Natural killer cell (primary cell): Measurements from ENCODE around the gene HELZ2. TPM values are rescaled to one million over a fixed set of nuclear protein-coding genes. Genes with fewer than 3 reads are reported as not detected.

Source experiments
- ATAC-seq, 3 donors: fragments of 150-1000 bp in 2 of 3; fragments of 200-7000 bp in 1 of 3; cut with Tn5 transposase; 1 replicate in 1 of 3; 2 replicates in 2 of 3; pipeline ENCODE4 v1.10.0; 2021; ENCODE audit warnings: mild to moderate bottlenecking in 2 of 3, moderate library complexity in 2 of 3
- DNase-seq, 2 donors: peaks; one replicate each; pipeline versions ENCODE4 v3.0.0 to v3.0.0-alpha.2; 2013 to 2021; ENCODE audit warnings: mixed read lengths in 1 of 2
- H3K27ac ChIP-seq: one replicate; pipeline ENCODE4 v1.5.1; 2013; ENCODE audit warnings: mild to moderate bottlenecking, low read length
- H3K27me3 ChIP-seq: one replicate; pipeline ENCODE4 v1.6.1; 2013; ENCODE audit warnings: low read length; ENCODE audit not compliant: control insufficient read depth, insufficient read depth
- H3K36me3 ChIP-seq: one replicate; pipeline ENCODE4 v1.6.1; 2013; ENCODE audit warnings: low read length; ENCODE audit not compliant: control insufficient read depth, insufficient read depth
- H3K4me1 ChIP-seq: one replicate; pipeline ENCODE4 v1.6.1; 2013; ENCODE audit warnings: low read length; ENCODE audit not compliant: control insufficient read depth, insufficient read depth
- H3K4me3 ChIP-seq: one replicate; pipeline ENCODE4 v1.5.1; 2013; ENCODE audit warnings: low read length
- H3K9me3 ChIP-seq: one replicate; pipeline ENCODE4 v1.6.1; 2013; ENCODE audit warnings: low read length; ENCODE audit not compliant: control insufficient read depth, insufficient read depth
- H3K27ac Mint-ChIP-seq, 2 donors: one replicate each; pipeline ENCODE4 v1.8.0; 2022; ENCODE audit warnings: mild to moderate bottlenecking in 2 of 2, mixed read lengths in 2 of 2, moderate library complexity in 1 of 2
- H3K27me3 Mint-ChIP-seq, 2 donors: one replicate each; pipeline ENCODE4 v1.8.0; 2022; ENCODE audit warnings: low read depth in 2 of 2, mixed read lengths in 2 of 2
- H3K36me3 Mint-ChIP-seq: one replicate; pipeline ENCODE4 v1.8.0; 2022; ENCODE audit warnings: mixed read lengths
- H3K4me1 Mint-ChIP-seq, 2 donors: one replicate each; pipeline ENCODE4 v1.8.0; 2022; ENCODE audit warnings: mixed read lengths in 2 of 2
- H3K4me3 Mint-ChIP-seq: one replicate; pipeline ENCODE4 v1.8.0; 2022; ENCODE audit warnings: mild to moderate bottlenecking, moderate library complexity, mixed read lengths
- H3K9me3 Mint-ChIP-seq, 2 donors: one replicate each; pipeline ENCODE4 v1.8.0; 2022; ENCODE audit warnings: mixed read lengths in 2 of 2
- WGBS: methylation state at CpG from one replicate; pipeline ENCODE4 v1.1.7; 2013; ENCODE audit warnings: missing lambda C conversion rate; ENCODE audit not compliant: insufficient coverage; 5-methylcytosine and 5-hydroxymethylcytosine counted together
- intact Hi-C: fragments of 100-400 bp; cut with micrococcal nuclease; formaldehyde crosslinking; loops from one replicate; pipeline ENCODE4 v1.14.2; 2022
- total RNA-seq, 4 donors: library from RNA; stranded (reverse); fragments of 120-200 nt in 1 of 4; gene quantifications; one replicate each; pipeline versions ENCODE4 v1.2.3 to v1.2.4, GENCODE V29; 2013 to 2022
- TF ChIP-seq, protein P1 (sequence below): fragments of 200-600 bp; IDR thresholded peaks from one replicate; pipeline ENCODE4 v1.8.0; 2022; ENCODE audit warnings: antibody characterized with exemption

The HELZ2 gene
- total RNA-seq, 3 donors from 2014 or later (not counting 1 experiment from before 2014, with no cell fraction given) = 85.2 to 90.7 (median 89.4) TPM

DNA sequence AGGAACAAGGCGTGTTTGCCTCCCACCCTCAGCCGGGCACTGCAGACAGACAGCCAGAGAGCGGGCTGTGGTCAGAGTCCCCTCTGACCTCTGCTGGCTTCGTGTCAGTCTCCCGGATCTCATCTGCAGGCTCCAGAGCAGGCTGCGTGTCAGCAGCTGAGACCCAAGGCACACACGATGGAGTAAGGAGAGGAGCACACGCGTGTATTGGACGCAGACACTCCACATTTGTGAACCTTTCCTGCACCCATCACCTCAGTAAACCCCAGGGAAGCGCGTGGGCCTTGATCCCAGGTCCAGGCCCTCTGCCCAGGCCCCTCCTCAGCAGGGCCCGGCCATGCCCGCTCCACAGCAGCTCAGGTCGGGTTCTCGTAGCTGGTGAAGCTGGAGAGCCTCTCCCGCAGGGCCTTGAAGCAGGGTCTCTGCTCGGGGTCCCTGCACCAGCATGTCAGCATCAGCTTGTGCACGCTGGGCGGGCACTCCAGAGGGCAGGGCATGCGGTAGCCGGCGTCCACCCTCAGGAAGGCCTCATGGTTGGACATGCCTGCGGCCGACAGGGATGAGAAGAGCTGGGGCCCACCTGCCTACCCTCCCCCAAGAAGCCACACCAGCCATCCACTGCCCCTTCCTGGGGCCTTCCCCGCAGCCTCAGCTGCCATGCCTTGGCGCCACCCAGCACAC, 44.7 kb downstream of the HELZ2 start:
- Histone ChIP-seq H3K27ac (no peak overlapping the region), H3K27me3 (no peaks in the 10 kb centered on the region), H3K9me3 (no peaks in the 10 kb centered on the region), H3K4me1 (no peaks in the 10 kb centered on the region), H3K4me3 (no peak overlapping the region), H3K36me3 (no peaks in the 10 kb centered on the region)
- Mint-ChIP-seq H3K4me1 (no peaks in the 10 kb centered on the region), H3K4me3 (no peak overlapping the region), H3K9me3 (no peaks in the 10 kb centered on the region), H3K27ac (no peak overlapping the region), H3K27me3 (peaks cover 0 to 4% of the 10 kb centered on the region in 2 donors), H3K36me3 (no peaks in the 10 kb centered on the region)
- WGBS = 93% methylated on average over 27 of the region's 27 CpGs
- ATAC-seq = no peak
- DNase-seq = no peak
- intact Hi-C loops = no loop called here
- TF ChIP-seq, protein P1, sequence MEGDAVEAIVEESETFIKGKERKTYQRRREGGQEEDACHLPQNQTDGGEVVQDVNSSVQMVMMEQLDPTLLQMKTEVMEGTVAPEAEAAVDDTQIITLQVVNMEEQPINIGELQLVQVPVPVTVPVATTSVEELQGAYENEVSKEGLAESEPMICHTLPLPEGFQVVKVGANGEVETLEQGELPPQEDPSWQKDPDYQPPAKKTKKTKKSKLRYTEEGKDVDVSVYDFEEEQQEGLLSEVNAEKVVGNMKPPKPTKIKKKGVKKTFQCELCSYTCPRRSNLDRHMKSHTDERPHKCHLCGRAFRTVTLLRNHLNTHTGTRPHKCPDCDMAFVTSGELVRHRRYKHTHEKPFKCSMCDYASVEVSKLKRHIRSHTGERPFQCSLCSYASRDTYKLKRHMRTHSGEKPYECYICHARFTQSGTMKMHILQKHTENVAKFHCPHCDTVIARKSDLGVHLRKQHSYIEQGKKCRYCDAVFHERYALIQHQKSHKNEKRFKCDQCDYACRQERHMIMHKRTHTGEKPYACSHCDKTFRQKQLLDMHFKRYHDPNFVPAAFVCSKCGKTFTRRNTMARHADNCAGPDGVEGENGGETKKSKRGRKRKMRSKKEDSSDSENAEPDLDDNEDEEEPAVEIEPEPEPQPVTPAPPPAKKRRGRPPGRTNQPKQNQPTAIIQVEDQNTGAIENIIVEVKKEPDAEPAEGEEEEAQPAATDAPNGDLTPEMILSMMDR = no peak

DNA sequence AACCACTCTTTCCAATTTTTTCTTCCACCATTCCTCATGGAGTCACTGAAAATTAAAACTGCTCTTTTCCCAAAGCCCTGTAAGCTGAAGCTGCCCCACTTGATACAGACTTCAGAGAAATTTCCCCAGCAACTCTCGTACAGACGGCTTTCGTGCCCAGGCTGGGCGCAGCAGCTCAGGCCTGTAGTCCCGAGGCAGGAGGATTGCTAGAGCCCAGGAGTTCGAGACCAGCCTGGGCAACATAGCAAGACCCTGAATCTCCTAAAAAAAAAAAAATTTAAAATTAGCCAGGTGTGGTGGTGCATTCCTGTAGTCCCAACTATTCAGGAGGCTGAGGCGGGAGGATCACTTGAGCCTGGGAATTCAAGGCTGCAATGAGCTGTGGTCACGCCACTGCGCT, 46.9 kb downstream of the HELZ2 start:
- WGBS = 95% methylated on average over 9 of the region's 9 CpGs
- Mint-ChIP-seq H3K4me1 (peaks cover 0 to 6% of the 10 kb centered on the region in 2 donors), H3K27ac (no peak overlapping the region), H3K4me3 (no peak overlapping the region), H3K27me3 (peaks cover 0 to 3% of the 10 kb centered on the region in 2 donors), H3K9me3 (peaks cover 0 to 2% of the 10 kb centered on the region in 2 donors), H3K36me3 (no peaks in the 10 kb centered on the region)
- Histone ChIP-seq H3K27ac (no peak overlapping the region), H3K36me3 (peaks cover 3% of the 10 kb centered on the region), H3K4me3 (no peak overlapping the region), H3K4me1 (peaks cover 5% of the 10 kb centered on the region), H3K27me3 (no peaks in the 10 kb centered on the region), H3K9me3 (peaks cover 7% of the 10 kb centered on the region)
- DNase-seq = no peak
- TF ChIP-seq, protein P1 = no peak
- intact Hi-C loops = no loop called here
- ATAC-seq = no peak

DNA sequence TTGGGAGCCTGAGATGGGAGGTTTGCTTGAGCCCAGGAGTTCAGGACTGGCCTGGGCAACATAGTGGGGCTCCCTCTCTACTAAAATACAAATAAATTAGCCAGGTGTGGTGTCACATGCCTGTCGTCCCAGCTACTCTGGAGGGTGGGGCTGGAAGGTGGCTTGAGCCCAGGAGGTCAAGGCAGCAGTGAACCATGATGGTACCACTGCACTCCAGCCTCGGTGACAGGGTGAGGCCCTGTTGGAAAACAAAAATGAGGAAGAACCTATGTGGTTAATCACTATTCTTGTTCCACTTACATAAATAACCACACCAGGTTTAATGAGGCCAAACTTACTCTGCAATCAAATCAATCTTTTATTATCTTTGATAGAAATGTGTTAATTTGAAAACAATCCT, 48.1 kb downstream of the HELZ2 start:
- H3K4me3 ChIP-seq = no peak overlapping the region
- no peaks in the 10 kb centered on the region for H3K27me3 ChIP-seq
- TF ChIP-seq, protein P1 = no peak
- no peak overlapping the region for H3K27ac Mint-ChIP-seq
- peaks cover 16% of the 10 kb centered on the region for H3K4me1 ChIP-seq
- H3K9me3 Mint-ChIP-seq = peaks cover 0 to 2% of the 10 kb centered on the region in 2 donors
- H3K36me3 ChIP-seq = peaks cover 6% of the 10 kb centered on the region
- H3K4me1 Mint-ChIP-seq = peaks cover 0 to 13% of the 10 kb centered on the region in 2 donors
- ATAC-seq (no peak), DNase-seq (no peak)
- no peak overlapping the region for H3K27ac ChIP-seq
- H3K9me3 ChIP-seq = peaks cover 7% of the 10 kb centered on the region
- H3K4me3 Mint-ChIP-seq = no peak overlapping the region
- intact Hi-C loops = no loop called here
- 13% methylated on average over 2 of the region's 2 CpGs for WGBS
- no peaks in the 10 kb centered on the region for H3K36me3 Mint-ChIP-seq
- no peaks in the 10 kb centered on the region for H3K27me3 Mint-ChIP-seq

DNA sequence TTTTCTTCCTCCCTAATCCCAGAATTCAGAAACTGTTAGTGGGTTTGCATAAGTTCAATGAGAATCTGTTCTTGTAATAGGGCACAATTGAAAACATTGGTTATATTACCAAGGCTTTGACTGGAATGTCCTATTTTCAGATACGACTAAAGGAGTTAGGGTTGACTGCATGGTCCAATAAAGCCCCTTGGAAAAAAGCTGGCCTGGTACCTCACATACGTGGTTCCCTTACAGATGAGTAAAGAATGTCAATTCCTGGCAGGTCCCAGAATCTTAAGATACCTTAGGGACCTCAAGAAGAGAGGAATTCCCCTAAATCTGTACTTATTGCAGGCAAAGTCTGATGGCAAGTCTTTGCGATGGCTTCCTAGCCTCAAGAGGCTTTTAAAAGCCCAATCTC, 48.9 kb downstream of the HELZ2 start:
- no peaks in the 10 kb centered on the region for H3K36me3 Mint-ChIP-seq
- intact Hi-C loops = no loop called here
- no peak for DNase-seq

More for the DNA sequence above, 48.9 kb downstream of the HELZ2 start:
- WGBS = 86% methylated on average over 3 of the region's 3 CpGs
- Mint-ChIP-seq H3K4me1 (peaks cover 0 to 13% of the 10 kb centered on the region in 2 donors), H3K4me3 (no peak overlapping the region), H3K9me3 (peaks cover 0 to 2% of the 10 kb centered on the region in 2 donors), H3K27me3 (no peaks in the 10 kb centered on the region), H3K27ac (no peak overlapping the region)
- peaks cover 6% of the 10 kb centered on the region for H3K36me3 ChIP-seq
- ATAC-seq = no peak
- no peak overlapping the region for H3K27ac ChIP-seq
- H3K9me3 ChIP-seq = peaks cover 7% of the 10 kb centered on the region
- no peak overlapping the region for H3K4me3 ChIP-seq
- H3K4me1 ChIP-seq = peaks cover 16% of the 10 kb centered on the region
- no peaks in the 10 kb centered on the region for H3K27me3 ChIP-seq
- TF ChIP-seq, protein P1 = no peak
